Panc1 (cell line): ENCODE measurements around the gene ABCD4.

Experiments
- POLR2AphosphoS5 ChIP-seq: IDR thresholded peaks from 2 replicates; pipeline ENCODE4 v1.6.1; 2012; ENCODE audit warnings: mild to moderate bottlenecking, low read depth, low read length, moderate library complexity
- SIN3A ChIP-seq: IDR thresholded peaks from 2 replicates; pipeline ENCODE4 v1.6.1; 2012; ENCODE audit warnings: low read depth, mild to moderate bottlenecking, low read length, moderate library complexity, borderline replicate concordance; ENCODE audit not compliant: insufficient read depth
- TCF7L2 ChIP-seq: IDR thresholded peaks from 2 replicates; pipeline ENCODE4 v1.6.1; 2011; ENCODE audit warnings: mild to moderate bottlenecking, low read depth, low read length, inconsistent platforms
- TF ChIP-seq, protein P1 (sequence below): fragments of 450-650 bp; IDR thresholded peaks from 2 replicates; pipeline ENCODE4 v1.5.1; 2017; ENCODE audit warnings: mild to moderate bottlenecking
- TF ChIP-seq, protein P2 (sequence below), 2 experiments: IDR thresholded peaks; 2 replicates each; pipeline ENCODE4 v1.6.1; 2011 to 2012; ENCODE audit warnings: low read depth in 2 of 2, control low read depth in 1 of 2, low read length in 1 of 2, mild to moderate bottlenecking in 1 of 2, moderate library complexity in 1 of 2; ENCODE audit not compliant: insufficient read depth in 1 of 2

DNA sequence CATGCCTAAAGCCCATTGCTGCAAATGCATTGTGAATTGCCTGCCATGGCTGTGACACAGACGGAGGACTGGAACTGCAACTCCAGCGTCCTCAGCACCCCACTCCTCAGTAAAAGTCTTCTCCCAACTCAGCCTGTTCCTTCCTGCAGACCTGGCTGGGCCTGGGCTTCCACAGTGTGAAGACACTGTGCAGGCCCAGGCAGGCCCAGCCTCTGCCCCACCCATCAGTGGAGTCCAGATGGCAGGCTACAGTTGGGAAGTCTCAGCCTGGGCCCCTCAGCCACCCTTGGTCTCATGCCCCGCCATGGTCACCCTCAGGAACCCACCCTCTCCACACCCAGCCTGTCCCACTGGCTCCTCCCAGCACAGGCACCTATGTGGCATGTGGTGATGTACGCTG lies 41.4 kb downstream of the ABCD4 start:
- TF ChIP-seq, protein P1, sequence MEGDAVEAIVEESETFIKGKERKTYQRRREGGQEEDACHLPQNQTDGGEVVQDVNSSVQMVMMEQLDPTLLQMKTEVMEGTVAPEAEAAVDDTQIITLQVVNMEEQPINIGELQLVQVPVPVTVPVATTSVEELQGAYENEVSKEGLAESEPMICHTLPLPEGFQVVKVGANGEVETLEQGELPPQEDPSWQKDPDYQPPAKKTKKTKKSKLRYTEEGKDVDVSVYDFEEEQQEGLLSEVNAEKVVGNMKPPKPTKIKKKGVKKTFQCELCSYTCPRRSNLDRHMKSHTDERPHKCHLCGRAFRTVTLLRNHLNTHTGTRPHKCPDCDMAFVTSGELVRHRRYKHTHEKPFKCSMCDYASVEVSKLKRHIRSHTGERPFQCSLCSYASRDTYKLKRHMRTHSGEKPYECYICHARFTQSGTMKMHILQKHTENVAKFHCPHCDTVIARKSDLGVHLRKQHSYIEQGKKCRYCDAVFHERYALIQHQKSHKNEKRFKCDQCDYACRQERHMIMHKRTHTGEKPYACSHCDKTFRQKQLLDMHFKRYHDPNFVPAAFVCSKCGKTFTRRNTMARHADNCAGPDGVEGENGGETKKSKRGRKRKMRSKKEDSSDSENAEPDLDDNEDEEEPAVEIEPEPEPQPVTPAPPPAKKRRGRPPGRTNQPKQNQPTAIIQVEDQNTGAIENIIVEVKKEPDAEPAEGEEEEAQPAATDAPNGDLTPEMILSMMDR = no peak
- TF ChIP-seq POLR2AphosphoS5 (no peak), TCF7L2 (no peak), SIN3A (no peak)
- TF ChIP-seq, protein P2, sequence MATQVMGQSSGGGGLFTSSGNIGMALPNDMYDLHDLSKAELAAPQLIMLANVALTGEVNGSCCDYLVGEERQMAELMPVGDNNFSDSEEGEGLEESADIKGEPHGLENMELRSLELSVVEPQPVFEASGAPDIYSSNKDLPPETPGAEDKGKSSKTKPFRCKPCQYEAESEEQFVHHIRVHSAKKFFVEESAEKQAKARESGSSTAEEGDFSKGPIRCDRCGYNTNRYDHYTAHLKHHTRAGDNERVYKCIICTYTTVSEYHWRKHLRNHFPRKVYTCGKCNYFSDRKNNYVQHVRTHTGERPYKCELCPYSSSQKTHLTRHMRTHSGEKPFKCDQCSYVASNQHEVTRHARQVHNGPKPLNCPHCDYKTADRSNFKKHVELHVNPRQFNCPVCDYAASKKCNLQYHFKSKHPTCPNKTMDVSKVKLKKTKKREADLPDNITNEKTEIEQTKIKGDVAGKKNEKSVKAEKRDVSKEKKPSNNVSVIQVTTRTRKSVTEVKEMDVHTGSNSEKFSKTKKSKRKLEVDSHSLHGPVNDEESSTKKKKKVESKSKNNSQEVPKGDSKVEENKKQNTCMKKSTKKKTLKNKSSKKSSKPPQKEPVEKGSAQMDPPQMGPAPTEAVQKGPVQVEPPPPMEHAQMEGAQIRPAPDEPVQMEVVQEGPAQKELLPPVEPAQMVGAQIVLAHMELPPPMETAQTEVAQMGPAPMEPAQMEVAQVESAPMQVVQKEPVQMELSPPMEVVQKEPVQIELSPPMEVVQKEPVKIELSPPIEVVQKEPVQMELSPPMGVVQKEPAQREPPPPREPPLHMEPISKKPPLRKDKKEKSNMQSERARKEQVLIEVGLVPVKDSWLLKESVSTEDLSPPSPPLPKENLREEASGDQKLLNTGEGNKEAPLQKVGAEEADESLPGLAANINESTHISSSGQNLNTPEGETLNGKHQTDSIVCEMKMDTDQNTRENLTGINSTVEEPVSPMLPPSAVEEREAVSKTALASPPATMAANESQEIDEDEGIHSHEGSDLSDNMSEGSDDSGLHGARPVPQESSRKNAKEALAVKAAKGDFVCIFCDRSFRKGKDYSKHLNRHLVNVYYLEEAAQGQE (IDR thresholded peaks at IDR 0.05; ENCODE audit: insufficient read depth in 1 of 2, low read depth in 2 of 2, low read length in 1 of 2) = no peak
